SK-N-SH treated with all-trans-retinoic acid at 6 μM for 48 hours (cell line): Measurements from ENCODE around the gene LAIR1.

Experiments
- ATAC-seq: fragments of 200-7000 bp; cut with Tn5 transposase; 3 replicates; pipeline ENCODE4 v1.9.1; 2020; ENCODE audit warnings: mild to moderate bottlenecking, moderate library complexity
- ARNTL ChIP-seq: fragments of 450-650 bp; formaldehyde crosslinking; IDR thresholded peaks from 2 replicates; pipeline ENCODE4 v1.5.0; 2020; ENCODE audit warnings: low read depth, mild to moderate bottlenecking, moderate library complexity, borderline replicate concordance
- BACH2 ChIP-seq: fragments of 250-450 bp; sonication (Bioruptor Pico); IDR thresholded peaks from 2 replicates; pipeline ENCODE4 v1.9.0; 2021; ENCODE audit warnings: mild to moderate bottlenecking, borderline replicate concordance
- CREB5 ChIP-seq: fragments of 250-450 bp; sonication (Bioruptor Pico); IDR thresholded peaks from 2 replicates; pipeline ENCODE4 v1.5.1; 2020; ENCODE audit warnings: low read depth, mild to moderate bottlenecking, moderate library complexity
- CSDC2 ChIP-seq: fragments of 250-450 bp; sonication (Bioruptor Pico); IDR thresholded peaks from 2 replicates; pipeline ENCODE4 v1.5.0; 2020; ENCODE audit warnings: mild to moderate bottlenecking, moderate library complexity
- CSRNP3 ChIP-seq: fragments of 250-450 bp; sonication (Bioruptor Pico); IDR thresholded peaks from 2 replicates; pipeline ENCODE4 v1.5.1; 2021; ENCODE audit warnings: mild to moderate bottlenecking, moderate library complexity
- ESRRG ChIP-seq: fragments of 250-450 bp; sonication (Bioruptor Pico); IDR thresholded peaks from 2 replicates; pipeline ENCODE4 v1.6.1; 2021; ENCODE audit warnings: mild to moderate bottlenecking
- GLIS3 ChIP-seq: fragments of 250-450 bp; sonication (Bioruptor Pico); IDR thresholded peaks from 2 replicates; pipeline ENCODE4 v1.5.0; 2020; ENCODE audit warnings: mild to moderate bottlenecking, moderate library complexity
- ISL1 ChIP-seq: fragments of 250-450 bp; sonication (Bioruptor Pico); IDR thresholded peaks from 2 replicates; pipeline ENCODE4 v2.1.2; 2022; ENCODE audit warnings: mild to moderate bottlenecking, moderate library complexity
- OSR1 ChIP-seq: fragments of 250-450 bp; sonication (Bioruptor Pico); IDR thresholded peaks from 2 replicates; pipeline ENCODE4 v1.8.0; 2022; ENCODE audit warnings: moderate library complexity, mild to moderate bottlenecking, inconsistent platforms
- PATZ1 ChIP-seq: fragments of 250-450 bp; sonication (Bioruptor Pico); IDR thresholded peaks from 2 replicates; pipeline ENCODE4 v1.8.0; 2020; ENCODE audit warnings: mild to moderate bottlenecking, moderate library complexity, borderline replicate concordance
- POU6F1 ChIP-seq: fragments of 250-450 bp; sonication (Bioruptor Pico); IDR thresholded peaks from 2 replicates; pipeline ENCODE4 v1.8.0; 2021; ENCODE audit warnings: low read depth, mild to moderate bottlenecking, moderate library complexity, borderline replicate concordance
- PPARA ChIP-seq: fragments of 250-450 bp; sonication (Bioruptor Pico); IDR thresholded peaks from 2 replicates; pipeline ENCODE4 v1.5.0; 2020; ENCODE audit warnings: mild to moderate bottlenecking, borderline replicate concordance
- RARB ChIP-seq: fragments of 250-450 bp; sonication (Bioruptor Pico); IDR thresholded peaks from 2 replicates; pipeline ENCODE4 v1.8.0; 2021; ENCODE audit warnings: mild to moderate bottlenecking, moderate library complexity
- SNAI2 ChIP-seq: fragments of 250-450 bp; sonication (Bioruptor Pico); IDR thresholded peaks from 2 replicates; pipeline ENCODE4 v1.5.0; 2020; ENCODE audit warnings: mild to moderate bottlenecking, moderate library complexity
- TCF4 ChIP-seq: fragments of 250-450 bp; sonication (Bioruptor Pico); IDR thresholded peaks from 2 replicates; pipeline ENCODE4 v1.8.0; 2021; ENCODE audit warnings: mild to moderate bottlenecking, moderate library complexity, borderline replicate concordance
- TOX ChIP-seq: fragments of 250-450 bp; sonication (Bioruptor Pico); IDR thresholded peaks from 2 replicates; pipeline ENCODE4 v1.8.0; 2021; ENCODE audit warnings: mild to moderate bottlenecking, moderate library complexity, borderline replicate concordance
- TSHZ2 ChIP-seq: fragments of 250-450 bp; sonication (Bioruptor Pico); IDR thresholded peaks from 2 replicates; pipeline ENCODE4 v1.5.0; 2020; ENCODE audit warnings: mild to moderate bottlenecking, moderate library complexity
- ZC3H10 ChIP-seq: fragments of 250-450 bp; sonication (Bioruptor Pico); IDR thresholded peaks from 2 replicates; pipeline ENCODE4 v1.5.1; 2021; ENCODE audit warnings: mild to moderate bottlenecking, moderate library complexity
- ZFP3 ChIP-seq: fragments of 250-450 bp; sonication (Bioruptor Pico); IDR thresholded peaks from 2 replicates; pipeline ENCODE4 v1.5.0; 2020; ENCODE audit warnings: mild to moderate bottlenecking, moderate library complexity
- ZFP30 ChIP-seq: fragments of 450-650 bp; formaldehyde crosslinking; IDR thresholded peaks from 2 replicates; pipeline ENCODE4 v1.5.0; 2022; ENCODE audit warnings: mild to moderate bottlenecking, moderate library complexity
- ZNF565 ChIP-seq: fragments of 450-650 bp; formaldehyde crosslinking; conservative IDR thresholded peaks from 2 replicates; pipeline ENCODE4 v1.5.0; 2020; ENCODE audit warnings: low read depth, mild to moderate bottlenecking, moderate library complexity
- ZNF70 ChIP-seq: fragments of 450-650 bp; formaldehyde crosslinking; IDR thresholded peaks from 2 replicates; pipeline ENCODE4 v1.5.0; 2020; ENCODE audit warnings: mild to moderate bottlenecking, moderate library complexity
- ZNF8 ChIP-seq: fragments of 450-650 bp; formaldehyde crosslinking; IDR thresholded peaks from 2 replicates; pipeline ENCODE4 v1.5.0; 2020; ENCODE audit warnings: mild to moderate bottlenecking, moderate library complexity

LAIR1 gene

GRCh38 chr19:54305141-54305540 lies 59.6 kb downstream of the LAIR1 start:
- TF ChIP-seq SNAI2 (CRISPR knock-in tag): no peak
- no peak for TF ChIP-seq TOX
- TF ChIP-seq ISL1 (CRISPR knock-in tag): no peak
- no peak for TF ChIP-seq ZNF565
- no peak for TF ChIP-seq ESRRG (CRISPR knock-in tag)
- no peak for TF ChIP-seq ZFP30 (CRISPR knock-in tag)
- TF ChIP-seq BACH2 (CRISPR knock-in tag): no peak
- no peak for TF ChIP-seq ZC3H10 (CRISPR knock-in tag)
- no peak for TF ChIP-seq ZNF70 (CRISPR knock-in tag)
- TF ChIP-seq TSHZ2 (CRISPR knock-in tag): no peak
- no peak for TF ChIP-seq POU6F1 (CRISPR knock-in tag)
- TF ChIP-seq CSRNP3: no peak
- no peak for TF ChIP-seq GLIS3 (CRISPR knock-in tag)
- no peak for TF ChIP-seq CSDC2 (CRISPR knock-in tag)
- TF ChIP-seq ZFP3 (CRISPR knock-in tag): no peak
- no peak for TF ChIP-seq TCF4 (CRISPR knock-in tag)
- no peak for TF ChIP-seq RARB
- no peak for TF ChIP-seq ZNF8 (CRISPR knock-in tag)
- no peak for TF ChIP-seq ARNTL
- TF ChIP-seq PPARA: no peak
- no peak for ATAC-seq

GRCh38 chr19:54302257-54302656 lies 62.5 kb downstream of the LAIR1 start:
- no peak for TF ChIP-seq CSRNP3
- no peak for TF ChIP-seq CREB5 (CRISPR knock-in tag)
- no peak for TF ChIP-seq GLIS3 (CRISPR knock-in tag)
- TF ChIP-seq ZC3H10 (CRISPR knock-in tag): no peak
- no peak for TF ChIP-seq SNAI2 (CRISPR knock-in tag)
- TF ChIP-seq ZNF70 (CRISPR knock-in tag): no peak
- TF ChIP-seq PATZ1 (CRISPR knock-in tag): no peak
- TF ChIP-seq ZFP3 (CRISPR knock-in tag): no peak
- no peak for TF ChIP-seq ZNF565
- no peak for TF ChIP-seq ESRRG (CRISPR knock-in tag)
- no peak for TF ChIP-seq PPARA
- TF ChIP-seq OSR1 (CRISPR knock-in tag): no peak
- no peak for TF ChIP-seq ZFP30 (CRISPR knock-in tag)
- no peak for TF ChIP-seq ARNTL
- no peak for TF ChIP-seq CSDC2 (CRISPR knock-in tag)
- TF ChIP-seq BACH2 (CRISPR knock-in tag): no peak
- TF ChIP-seq TOX: no peak
- no peak for TF ChIP-seq ZNF8 (CRISPR knock-in tag)
- no peak for TF ChIP-seq POU6F1 (CRISPR knock-in tag)
- no peak for ATAC-seq
